HUES48 (cell line): ENCODE measurements around the gene MRPL18.
"Not testable (repeated sequence)": the region's sequence is repeated elsewhere in the genome, so short reads cannot be mapped to it uniquely, and the experiment has no call there.

Experiments used
- H3K27ac ChIP-seq: one replicate; pipeline ENCODE4 v1.7.0; 2013; ENCODE audit warnings: low read depth, low read length, inconsistent platforms
- H3K27me3 ChIP-seq: 2 replicates; pipeline ENCODE4 v1.6.1; 2013; ENCODE audit warnings: mild to moderate bottlenecking, low read length; ENCODE audit not compliant: control insufficient read depth, insufficient read depth
- H3K36me3 ChIP-seq: 2 replicates; pipeline ENCODE4 v1.6.1; 2013; ENCODE audit warnings: low read length; ENCODE audit not compliant: control insufficient read depth, insufficient read depth
- H3K4me1 ChIP-seq: 2 replicates; pipeline ENCODE4 v1.6.1; 2013; ENCODE audit warnings: mild to moderate bottlenecking, low read length; ENCODE audit not compliant: control insufficient read depth, insufficient read depth
- H3K4me3 ChIP-seq: 2 replicates; pipeline ENCODE4 v1.5.1; 2013; ENCODE audit warnings: mild to moderate bottlenecking, low read depth, low read length
- H3K9ac ChIP-seq: 2 replicates; pipeline ENCODE4 v1.6.1; 2013; ENCODE audit warnings: mild to moderate bottlenecking, low read depth, low read length, moderate library complexity
- H3K9me3 ChIP-seq: 2 replicates; pipeline ENCODE4 v1.6.1; 2013; ENCODE audit warnings: low read length; ENCODE audit not compliant: control insufficient read depth, insufficient read depth

Gene MRPL18

DNA sequence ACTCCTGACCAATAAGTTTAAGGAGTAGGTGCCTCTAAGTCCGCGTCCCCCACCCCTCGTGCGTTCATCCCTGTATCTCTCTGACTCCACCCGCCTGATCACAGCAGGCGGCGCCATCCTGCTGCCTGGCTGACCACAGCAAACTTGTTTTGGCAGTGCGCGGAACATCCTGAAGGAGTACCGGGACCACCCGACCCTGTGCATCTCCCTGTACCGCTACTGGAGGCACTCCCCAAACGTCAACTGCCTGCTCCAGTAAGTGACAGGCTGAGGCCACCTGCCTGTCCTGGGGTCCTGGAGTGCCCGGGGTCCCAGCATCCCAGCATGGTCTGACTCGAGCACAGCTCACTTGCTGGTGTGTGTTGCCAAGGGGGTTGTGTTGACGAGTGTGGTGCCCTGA, 28.8 kb downstream of the MRPL18 start:
- Histone ChIP-seq H3K27ac (no peak overlapping the region), H3K9me3 (no peaks in the 10 kb centered on the region), H3K27me3 (no peaks in the 10 kb centered on the region), H3K4me3 (no peak overlapping the region), H3K9ac (no peak overlapping the region), H3K4me1 (no peaks in the 10 kb centered on the region), H3K36me3 (no peaks in the 10 kb centered on the region)

GRCh38 chr6:159819932-159820640, 29.8 kb downstream of the MRPL18 start:
- no peaks in the 10 kb centered on the region for H3K9me3 ChIP-seq
- H3K36me3 ChIP-seq, result no peaks in the 10 kb centered on the region
- H3K27me3 ChIP-seq, result no peaks in the 10 kb centered on the region
- no peak overlapping the region for H3K27ac ChIP-seq
- H3K4me3 ChIP-seq, result no peak overlapping the region
- H3K9ac ChIP-seq, result no peak overlapping the region
- H3K4me1 ChIP-seq, result no peaks in the 10 kb centered on the region

- Histone ChIP-seq H3K4me1 (no peaks in the 10 kb centered on the region), H3K27me3 (no peaks in the 10 kb centered on the region), H3K27ac (no peak overlapping the region), H3K4me3 (no peak overlapping the region), H3K9me3 (no peaks in the 10 kb centered on the region), H3K9ac (no peak overlapping the region), H3K36me3 (no peaks in the 10 kb centered on the region)
These were observed 30.9 kb downstream of the MRPL18 start for GRCh38 chr6:159821122-159821521.

DNA sequence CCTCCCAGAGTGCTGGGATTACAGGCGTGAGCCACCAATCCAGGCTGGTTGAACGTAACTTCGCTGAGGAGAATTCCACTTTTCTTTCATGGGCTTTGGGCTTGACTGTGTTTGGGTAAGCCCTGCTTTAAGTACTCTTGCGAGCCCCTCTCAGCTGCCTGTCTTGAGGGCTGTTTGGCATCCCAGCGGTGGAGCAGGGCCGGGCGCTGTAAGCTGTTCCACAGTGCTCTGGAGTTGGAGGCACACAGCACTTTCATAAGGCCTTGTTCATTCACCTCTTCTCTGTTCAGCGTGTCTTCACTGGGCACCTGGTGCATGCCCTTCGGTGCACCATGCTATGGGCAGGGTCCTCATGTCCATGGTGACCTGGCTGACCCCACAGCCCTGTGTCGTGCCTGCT, 31.5 kb downstream of the MRPL18 start:
- H3K27me3 ChIP-seq, result no peaks in the 10 kb centered on the region
- no peaks in the 10 kb centered on the region for H3K9me3 ChIP-seq
- H3K4me3 ChIP-seq, result no peak overlapping the region
- H3K36me3 ChIP-seq, result no peaks in the 10 kb centered on the region
- no peak overlapping the region for H3K27ac ChIP-seq
- no peak overlapping the region for H3K9ac ChIP-seq
- H3K4me1 ChIP-seq, result no peaks in the 10 kb centered on the region

- Histone ChIP-seq H3K27ac (no peak overlapping the region), H3K9me3 (no peaks in the 10 kb centered on the region), H3K36me3 (no peaks in the 10 kb centered on the region), H3K27me3 (no peaks in the 10 kb centered on the region), H3K4me3 (no peak overlapping the region), H3K9ac (no peak overlapping the region), H3K4me1 (no peaks in the 10 kb centered on the region; the same call in 1 of the 2 replicates)
These were observed 33.7 kb downstream of the MRPL18 start for GRCh38 chr6:159823953-159824352.

DNA sequence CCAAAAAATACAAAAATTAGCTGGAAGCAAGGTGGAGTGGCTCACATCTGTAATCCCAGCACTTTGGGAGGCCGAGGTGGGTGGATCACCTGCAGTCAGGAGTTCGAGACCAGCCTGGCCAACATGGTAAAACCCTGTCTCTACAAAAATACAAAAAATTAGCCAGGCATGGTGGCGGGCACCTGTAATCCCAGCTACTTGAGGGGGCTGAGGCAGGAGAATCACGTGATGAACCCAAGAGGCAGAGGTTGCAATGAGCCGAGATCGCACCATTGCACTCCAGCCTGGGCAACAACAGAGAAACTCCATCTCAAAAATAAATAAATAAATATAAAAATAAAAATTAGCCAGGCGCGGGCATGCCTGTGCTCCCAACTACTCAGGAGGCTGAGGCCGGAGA, 34.4 kb downstream of the MRPL18 start:
- not testable (repeated sequence) for H3K4me1 ChIP-seq, H3K4me3 ChIP-seq, H3K9me3 ChIP-seq, H3K36me3 ChIP-seq, H3K27ac ChIP-seq, H3K27me3 ChIP-seq, H3K9ac ChIP-seq

DNA sequence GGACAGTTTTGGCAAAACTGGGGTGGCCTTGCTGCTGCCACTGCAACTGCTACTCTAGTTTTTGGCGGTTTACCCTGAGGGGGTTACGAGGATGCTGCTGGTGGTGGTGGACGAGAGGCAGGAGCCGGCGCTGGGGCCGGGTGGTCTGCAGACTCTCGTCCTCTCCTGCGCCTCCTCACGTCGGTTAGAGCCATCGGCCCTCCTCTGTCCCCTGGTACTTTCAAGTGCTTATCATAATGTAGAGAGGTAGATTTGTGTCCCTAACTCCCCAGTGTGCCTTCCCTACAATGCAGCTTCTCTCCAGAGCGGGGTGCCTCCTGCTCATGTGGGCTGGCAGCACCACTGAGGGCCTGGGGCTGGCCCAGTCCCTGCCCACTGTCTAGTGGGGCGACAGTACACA, 35.7 kb downstream of the MRPL18 start:
- Histone ChIP-seq H3K27me3 (no peaks in the 10 kb centered on the region), H3K36me3 (no peaks in the 10 kb centered on the region), H3K9ac (no peak overlapping the region), H3K27ac (no peak overlapping the region), H3K4me3 (no peak overlapping the region), H3K9me3 (no peaks in the 10 kb centered on the region), H3K4me1 (peaks cover 18% of the 10 kb centered on the region)

DNA sequence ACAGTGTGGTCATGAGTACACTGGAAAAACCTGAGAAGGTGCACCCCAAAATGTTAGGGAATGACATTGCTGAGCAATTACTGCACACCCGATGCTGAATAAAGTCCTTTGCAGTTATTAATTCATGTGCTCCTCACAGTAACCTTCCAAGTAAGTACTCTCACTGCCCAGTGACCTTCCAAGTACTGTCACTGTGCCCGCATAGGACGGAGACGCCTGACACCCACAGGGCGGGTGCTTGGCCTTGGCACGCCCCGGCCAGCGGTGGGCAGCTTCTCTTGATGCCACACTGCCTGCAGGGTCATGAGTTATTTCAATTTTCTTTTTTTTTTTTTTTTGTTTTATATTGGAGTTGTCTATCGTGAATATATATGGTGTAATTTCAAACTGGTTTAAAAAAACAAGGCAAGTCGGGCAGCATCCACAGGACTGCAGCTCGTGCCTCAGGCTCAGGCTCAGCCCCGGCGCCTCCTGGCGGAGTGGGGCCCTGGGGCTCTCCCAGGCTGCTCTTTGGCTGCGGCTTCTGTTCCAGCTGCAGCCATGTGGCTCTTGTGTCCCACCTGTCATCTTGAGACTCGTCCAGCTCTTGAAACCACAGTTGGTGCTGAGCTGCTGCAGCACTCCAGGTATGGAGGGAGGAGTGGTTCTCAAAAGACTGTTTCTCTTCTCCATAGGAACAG, 36.8 kb downstream of the MRPL18 start:
- H3K4me3 ChIP-seq, result no peak overlapping the region
- no peak overlapping the region for H3K9ac ChIP-seq
- no peaks in the 10 kb centered on the region for H3K9me3 ChIP-seq

GRCh38 chr6:159828074-159828473, 37.8 kb downstream of the MRPL18 start:
- H3K4me1 ChIP-seq, result peaks cover 25% of the 10 kb centered on the region

More for the DNA sequence above, 36.8 kb downstream of the MRPL18 start:
- no peaks in the 10 kb centered on the region for H3K27me3 ChIP-seq
- H3K27ac ChIP-seq, result no peak overlapping the region
- peaks cover 25% of the 10 kb centered on the region for H3K4me1 ChIP-seq
- H3K36me3 ChIP-seq, result no peaks in the 10 kb centered on the region

GRCh38 chr6:159829526-159829925, 39.3 kb downstream of the MRPL18 start:
- H3K9me3 ChIP-seq, result no peaks in the 10 kb centered on the region
- no peak overlapping the region for H3K4me3 ChIP-seq
- H3K4me1 ChIP-seq, result peaks cover 29% of the 10 kb centered on the region
- H3K27me3 ChIP-seq, result no peaks in the 10 kb centered on the region
- H3K36me3 ChIP-seq, result no peaks in the 10 kb centered on the region
- H3K27ac ChIP-seq, result no peak overlapping the region
- no peak overlapping the region for H3K9ac ChIP-seq

More at GRCh38 chr6:159828074-159828473, 37.8 kb downstream of the MRPL18 start:
- H3K9me3 ChIP-seq, result no peaks in the 10 kb centered on the region
- H3K36me3 ChIP-seq, result no peaks in the 10 kb centered on the region
- no peak overlapping the region for H3K4me3 ChIP-seq
- H3K9ac ChIP-seq, result no peak overlapping the region
- no peak overlapping the region for H3K27ac ChIP-seq
- no peaks in the 10 kb centered on the region for H3K27me3 ChIP-seq

- Histone ChIP-seq H3K4me3 (no peak overlapping the region), H3K36me3 (no peaks in the 10 kb centered on the region), H3K27me3 (no peaks in the 10 kb centered on the region), H3K4me1 (peaks cover 38% of the 10 kb centered on the region), H3K27ac (peak overlapping the region; percentile 60), H3K9ac (peak overlapping the region; percentile 13; the same call in 1 of the 2 replicates), H3K9me3 (no peaks in the 10 kb centered on the region)
These were observed 40.5 kb downstream of the MRPL18 start for GRCh38 chr6:159830501-159831372.
